Trophoblast cell (in vitro differentiated cells and primary cell): ENCODE results near the gene LSS.
"Not testable (repeated sequence)": the region's sequence is repeated elsewhere in the genome, so short reads cannot be mapped to it uniquely, and the experiment has no call there.

Source experiments
- DNase-seq, 2 donors: peaks; one replicate each; pipeline ENCODE4 v3.0.0-alpha.2; 2016
- H2AFZ ChIP-seq: 2 replicates; pipeline ENCODE4 v1.6.1; 2013; ENCODE audit warnings: low read length, moderate library complexity, mild to moderate bottlenecking; ENCODE audit not compliant: insufficient read depth, poor library complexity
- H2AK5ac ChIP-seq: 2 replicates; pipeline ENCODE4 v1.6.1; 2013; ENCODE audit warnings: mild to moderate bottlenecking, low read length
- H2BK120ac ChIP-seq: 2 replicates; pipeline ENCODE4 v1.6.1; 2013; ENCODE audit warnings: low read length, mild to moderate bottlenecking, moderate library complexity; ENCODE audit not compliant: insufficient read depth, poor library complexity
- H2BK12ac ChIP-seq: 2 replicates; pipeline ENCODE4 v1.6.1; 2013; ENCODE audit warnings: mild to moderate bottlenecking, low read length, moderate library complexity
- H2BK5ac ChIP-seq: 2 replicates; pipeline ENCODE4 v1.6.1; 2013; ENCODE audit warnings: low read length, low read depth, moderate library complexity, mild to moderate bottlenecking; ENCODE audit not compliant: poor library complexity
- H3K14ac ChIP-seq: 2 replicates; pipeline ENCODE4 v1.6.1; 2013; ENCODE audit warnings: mild to moderate bottlenecking, low read length
- H3K18ac ChIP-seq: 2 replicates; pipeline ENCODE4 v1.6.1; 2013; ENCODE audit warnings: mild to moderate bottlenecking, low read length
- H3K23ac ChIP-seq: 2 replicates; pipeline ENCODE4 v1.6.1; 2013; ENCODE audit warnings: low read length
- H3K27ac ChIP-seq: 2 replicates; pipeline ENCODE4 v1.5.1; 2013; ENCODE audit warnings: low read depth, mild to moderate bottlenecking, inconsistent platforms, low read length, moderate library complexity
- H3K27me3 ChIP-seq: 2 replicates; pipeline ENCODE4 v1.6.1; 2013; ENCODE audit warnings: inconsistent platforms, mild to moderate bottlenecking, low read length, moderate library complexity; ENCODE audit not compliant: insufficient read depth
- H3K36me3 ChIP-seq, 2 experiments: 1 replicate in 1 of 2; 2 replicates in 1 of 2; pipeline ENCODE4 v1.6.1; 2013; ENCODE audit warnings: low read length in 2 of 2, mild to moderate bottlenecking in 2 of 2, moderate library complexity in 1 of 2; ENCODE audit not compliant: insufficient read depth in 2 of 2, control insufficient read depth in 1 of 2
- H3K4ac ChIP-seq: 2 replicates; pipeline ENCODE4 v1.6.1; 2013; ENCODE audit warnings: low read depth, mild to moderate bottlenecking, low read length, moderate library complexity
- H3K4me1 ChIP-seq, 2 experiments: 1 replicate in 1 of 2; 2 replicates in 1 of 2; pipeline ENCODE4 v1.6.1; 2013; ENCODE audit warnings: low read length in 2 of 2, mild to moderate bottlenecking in 2 of 2, moderate library complexity in 1 of 2; ENCODE audit not compliant: insufficient read depth in 2 of 2, control insufficient read depth in 1 of 2
- H3K4me2 ChIP-seq: 2 replicates; pipeline ENCODE4 v1.6.1; 2013; ENCODE audit warnings: inconsistent platforms, mild to moderate bottlenecking, low read length, moderate library complexity
- H3K4me3 ChIP-seq: 2 replicates; pipeline ENCODE4 v1.5.1; 2013; ENCODE audit warnings: mild to moderate bottlenecking, low read depth, low read length, inconsistent platforms
- H3K79me1 ChIP-seq: one replicate; pipeline ENCODE4 v1.6.1; 2013; ENCODE audit warnings: low read length
- H3K79me2 ChIP-seq: 2 replicates; pipeline ENCODE4 v1.6.1; 2013; ENCODE audit warnings: low read length, mild to moderate bottlenecking; ENCODE audit not compliant: control insufficient read depth, insufficient read depth, poor library complexity
- H3K9ac ChIP-seq: 2 replicates; pipeline ENCODE4 v1.6.1; 2013; ENCODE audit warnings: mild to moderate bottlenecking, low read length
- H3K9me3 ChIP-seq: 2 replicates; pipeline ENCODE4 v1.6.1; 2013; ENCODE audit warnings: low read depth, mild to moderate bottlenecking, control low read depth, inconsistent platforms, low read length; ENCODE audit not compliant: insufficient read depth
- H4K12ac ChIP-seq: 2 replicates; pipeline ENCODE4 v1.6.1; 2013; ENCODE audit warnings: low read depth, mild to moderate bottlenecking, low read length, moderate library complexity
- H4K8ac ChIP-seq: 2 replicates; pipeline ENCODE4 v1.6.1; 2013; ENCODE audit warnings: low read depth, mild to moderate bottlenecking, low read length, moderate library complexity
- H4K91ac ChIP-seq: one replicate; pipeline ENCODE4 v1.6.1; 2013; ENCODE audit warnings: low read depth, mild to moderate bottlenecking, low read length, moderate library complexity
- WGBS: extraction: QIAGEN DNeasy Blood & Tissue Kit; methylation state at CpG from one replicate; pipeline ENCODE4 v1.1.7; 2013; ENCODE audit warnings: missing lambda C conversion rate; ENCODE audit not compliant: insufficient read length, insufficient coverage; ENCODE audit errors: extremely low coverage; 5-methylcytosine and 5-hydroxymethylcytosine counted together

LSS gene

GRCh38 chr21:46147429-46147828 lies 81.1 kb downstream of the LSS start:
- peak; percentile 53 to 60 for DNase-seq
- Histone ChIP-seq H4K12ac (peak overlapping the region; percentile 25), H2BK12ac (peak overlapping the region; percentile 65), H3K79me1 (peaks cover 12% of the 10 kb centered on the region), H2BK120ac (peak overlapping the region; percentile 46), H3K4me2 (peak overlapping the region; percentile 42), H3K27ac (peak overlapping the region; percentile 66)
- not testable (repeated sequence) for H3K27me3 ChIP-seq, H2AFZ ChIP-seq, H2AK5ac ChIP-seq, H4K8ac ChIP-seq, H3K79me2 ChIP-seq, H3K4ac ChIP-seq, H3K9ac ChIP-seq, H3K14ac ChIP-seq, H3K9me3 ChIP-seq, H3K18ac ChIP-seq, H4K91ac ChIP-seq, H3K36me3 ChIP-seq, H2BK5ac ChIP-seq, H3K4me1 ChIP-seq, H3K4me3 ChIP-seq, H3K23ac ChIP-seq
- WGBS, result no CpG with 5 or more reads among the region's 12 CpGs

- peak in 1 of 2 donors; percentile 23 for DNase-seq
- peak overlapping the region; percentile 78 for H4K91ac ChIP-seq
- no peak overlapping the region for H3K18ac ChIP-seq
- peak overlapping the region; percentile 45 for H4K8ac ChIP-seq
- H3K4me1 ChIP-seq, result peaks cover 6 to 7% of the 10 kb centered on the region in 2 experiments
- no peak overlapping the region for H3K4me3 ChIP-seq
- no CpG with 5 or more reads among the region's 14 CpGs for WGBS
- peak overlapping the region; percentile 66 for H3K27ac ChIP-seq
- peak overlapping the region; percentile 66 for H2BK5ac ChIP-seq
- H2AFZ ChIP-seq, result no peak overlapping the region
- H4K12ac ChIP-seq, result no peak overlapping the region
- no peaks in the 10 kb centered on the region for H3K79me2 ChIP-seq
- no peaks in the 10 kb centered on the region for H3K36me3 ChIP-seq
- peak overlapping the region; percentile 42 for H3K4me2 ChIP-seq
- H3K14ac ChIP-seq, result no peak overlapping the region
- H3K4ac ChIP-seq, result no peak overlapping the region
- no peaks in the 10 kb centered on the region for H3K27me3 ChIP-seq
- H2BK12ac ChIP-seq, result no peak overlapping the region
- no peak overlapping the region for H2BK120ac ChIP-seq
- no peaks in the 10 kb centered on the region for H3K9me3 ChIP-seq
- no peak overlapping the region for H3K23ac ChIP-seq
- H2AK5ac ChIP-seq, result no peak overlapping the region
- peaks cover 12% of the 10 kb centered on the region for H3K79me1 ChIP-seq
- no peak overlapping the region for H3K9ac ChIP-seq
Observed at GRCh38 chr21:46146856-46147255, 81.7 kb downstream of the LSS start.

- Histone ChIP-seq H3K4me2 (no peak overlapping the region), H3K4me1 (peaks cover 6 to 7% of the 10 kb centered on the region in 2 experiments), H3K27me3 (no peaks in the 10 kb centered on the region), H3K79me2 (no peaks in the 10 kb centered on the region), H3K4ac (no peak overlapping the region), H3K36me3 (no peaks in the 10 kb centered on the region), H2BK12ac (peak overlapping the region; percentile 58), H3K23ac (no peak overlapping the region), H3K27ac (peak overlapping the region; percentile 66), H3K14ac (no peak overlapping the region), H2AK5ac (peak overlapping the region; percentile 30), H3K4me3 (no peak overlapping the region), H2AFZ (no peak overlapping the region), H2BK5ac (no peak overlapping the region), H4K12ac (no peak overlapping the region), H2BK120ac (peak overlapping the region; percentile 60), H3K18ac (no peak overlapping the region), H3K9ac (no peak overlapping the region), H4K91ac (peak overlapping the region; percentile 78), H3K9me3 (no peaks in the 10 kb centered on the region), H3K79me1 (peaks cover 12% of the 10 kb centered on the region), H4K8ac (peak overlapping the region; percentile 50)
- WGBS, result no CpG with 5 or more reads among the region's 60 CpGs
- no peak for DNase-seq
Observed at GRCh38 chr21:46145840-46146691, 82.5 kb downstream of the LSS start.

GRCh38 chr21:46145159-46145839 lies 83.3 kb downstream of the LSS start:
- H3K4me3 ChIP-seq, result no peak overlapping the region
- peak overlapping the region; percentile 84 for H2AK5ac ChIP-seq
- no peak overlapping the region for H2AFZ ChIP-seq
- no peak overlapping the region for H3K23ac ChIP-seq
- peak overlapping the region; percentile 56 for H2BK12ac ChIP-seq
- no peak overlapping the region for H3K27ac ChIP-seq
- H4K12ac ChIP-seq, result no peak overlapping the region
- DNase-seq, result no peak
- no peak overlapping the region for H3K4me2 ChIP-seq
- no peak overlapping the region for H4K8ac ChIP-seq
- peaks cover 6 to 7% of the 10 kb centered on the region in 2 experiments for H3K4me1 ChIP-seq
- no peaks in the 10 kb centered on the region for H3K27me3 ChIP-seq
- no peaks in the 10 kb centered on the region for H3K9me3 ChIP-seq
- no peak overlapping the region for H2BK120ac ChIP-seq
- H4K91ac ChIP-seq, result peak overlapping the region; percentile 38
- WGBS, result no CpG with 5 or more reads among the region's 51 CpGs
- no peak overlapping the region for H3K9ac ChIP-seq
- H3K4ac ChIP-seq, result no peak overlapping the region
- no peak overlapping the region for H2BK5ac ChIP-seq
- no peaks in the 10 kb centered on the region for H3K36me3 ChIP-seq
- H3K79me1 ChIP-seq, result peaks cover 12% of the 10 kb centered on the region
- no peak overlapping the region for H3K18ac ChIP-seq
- no peak overlapping the region for H3K14ac ChIP-seq
- H3K79me2 ChIP-seq, result no peaks in the 10 kb centered on the region
